GM19455 (cell line): ENCODE measurements around the gene CPZ.

Source experiments
- ATAC-seq: cut with Tn5 transposase; IDR thresholded peaks from one replicate; pipeline ENCODE4 v1.9.1; 2021; ENCODE audit not compliant: unreplicated experiment

The CPZ gene

GRCh38 chr4:8579526-8580320 lies 12.8 kb upstream of the CPZ start:
- ATAC-seq, result no peak

- ATAC-seq, result no peak
Measured at GRCh38 chr4:8580321-8581093, 12.1 kb upstream of the CPZ start, which contains the start of gene GPR78. Gene GPR78, plus strand, starts transcription at chr4:8580392. Its CDS starts 591 bp downstream, at chr4:8580983.

- ATAC-seq, result no peak
Measured at GRCh38 chr4:8581094-8581861, 11.3 kb upstream of the CPZ start.

- no peak for ATAC-seq
Measured at GRCh38 chr4:8582016-8582415, 10.5 kb upstream of the CPZ start.

- no peak for ATAC-seq
Measured at GRCh38 chr4:8582436-8582835, 10.1 kb upstream of the CPZ start.

GRCh38 chr4:8582941-8583654 lies 9.5 kb upstream of the CPZ start:
- no peak for ATAC-seq

- no peak for ATAC-seq
Measured at GRCh38 chr4:8583655-8584025, 8.9 kb upstream of the CPZ start.

GRCh38 chr4:8585186-8585585 lies 7.4 kb upstream of the CPZ start:
- no peak for ATAC-seq

GRCh38 chr4:8585721-8586212 lies 6.8 kb upstream of the CPZ start:
- no peak for ATAC-seq

GRCh38 chr4:8586246-8586645 lies 6.3 kb upstream of the CPZ start:
- no peak for ATAC-seq

- ATAC-seq, result no peak
Measured at GRCh38 chr4:8586671-8587468, 5.7 kb upstream of the CPZ start.

GRCh38 chr4:8587469-8588195 lies 4.9 kb upstream of the CPZ start:
- no peak for ATAC-seq

GRCh38 chr4:8588196-8588470 lies 4.4 kb upstream of the CPZ start:
- ATAC-seq, result no peak

- ATAC-seq, result no peak
Measured at GRCh38 chr4:8589336-8589735, 3.2 kb upstream of the CPZ start.

GRCh38 chr4:8589823-8590545 lies 2.6 kb upstream of the CPZ start:
- ATAC-seq, result no peak

- no peak for ATAC-seq
Measured at GRCh38 chr4:8590546-8590880, 2.1 kb upstream of the CPZ start.

- ATAC-seq, result no peak
Measured at GRCh38 chr4:8591114-8591513, 1.5 kb upstream of the CPZ start.

GRCh38 chr4:8591626-8592365 lies 769 bp upstream of the CPZ start:
- no peak for ATAC-seq
